Renal cortical epithelial cell (primary cell): Measurements from ENCODE around the gene DAB2IP. TPM values are rescaled to one million over a fixed set of nuclear protein-coding genes. Genes with fewer than 3 reads are reported as not detected.

ENCODE experiments used
- DNase-seq: peaks from one replicate; pipeline ENCODE4 v3.0.0-alpha.2; 2011; ENCODE audit warnings: low read depth
- total RNA-seq: library from RNA; depleted of rRNA; stranded (reverse); fragments of >200 nt; gene quantifications from 2 replicates; pipeline ENCODE4 v1.2.3, GENCODE V29; 2014

The DAB2IP gene
- total RNA-seq, 1 donor from 2014 or later = 37.5 TPM

- no peak for DNase-seq
Measured at GRCh38 chr9:121759996-121760395, 108.6 kb downstream of the DAB2IP start.

- DNase-seq = no peak
Measured at GRCh38 chr9:121760571-121760970, 109.1 kb downstream of the DAB2IP start.

GRCh38 chr9:121763131-121763530, 111.7 kb downstream of the DAB2IP start:
- DNase-seq = no peak

GRCh38 chr9:121763561-121764370, 112.3 kb downstream of the DAB2IP start:
- no peak for DNase-seq

GRCh38 chr9:121764371-121764730, 112.9 kb downstream of the DAB2IP start:
- no peak for DNase-seq

GRCh38 chr9:121765021-121765950, 113.9 kb downstream of the DAB2IP start:
- DNase-seq = peak; percentile 47

GRCh38 chr9:121766081-121766683, 114.7 kb downstream of the DAB2IP start:
- DNase-seq = no peak

GRCh38 chr9:121767171-121767769, 115.8 kb downstream of the DAB2IP start:
- no peak for DNase-seq

GRCh38 chr9:121768416-121769015, 117.1 kb downstream of the DAB2IP start:
- no peak for DNase-seq

GRCh38 chr9:121769939-121770338, 118.5 kb downstream of the DAB2IP start:
- DNase-seq = no peak

GRCh38 chr9:121770415-121771273, 119.2 kb downstream of the DAB2IP start:
- no peak for DNase-seq

- no peak for DNase-seq
Measured at GRCh38 chr9:121771418-121771817, 120.0 kb downstream of the DAB2IP start.

- no peak for DNase-seq
Measured at GRCh38 chr9:121771851-121772599, 120.6 kb downstream of the DAB2IP start.

- no peak for DNase-seq
Measured at GRCh38 chr9:121772600-121773285, 121.3 kb downstream of the DAB2IP start.

- DNase-seq = no peak
Measured at GRCh38 chr9:121773286-121773953, 122.0 kb downstream of the DAB2IP start.

GRCh38 chr9:121773954-121774714, 122.7 kb downstream of the DAB2IP start:
- DNase-seq = no peak

GRCh38 chr9:121774715-121775613, 123.5 kb downstream of the DAB2IP start:
- DNase-seq = no peak
